LoVo (cell line): ENCODE measurements around the gene ESYT2.
A peak's percentile ranks its signal among the peaks of the same experiment; 100 is the strongest.

ENCODE experiments used
- DNase-seq: peaks from one replicate; pipeline ENCODE4 v3.0.0-alpha.2; 2016; ENCODE audit warnings: low spot score

ESYT2 gene

GRCh38 chr7:158802535-158803366 is 26.6 kb downstream of the ESYT2 start:
- DNase-seq, result peak; percentile 44

DNA sequence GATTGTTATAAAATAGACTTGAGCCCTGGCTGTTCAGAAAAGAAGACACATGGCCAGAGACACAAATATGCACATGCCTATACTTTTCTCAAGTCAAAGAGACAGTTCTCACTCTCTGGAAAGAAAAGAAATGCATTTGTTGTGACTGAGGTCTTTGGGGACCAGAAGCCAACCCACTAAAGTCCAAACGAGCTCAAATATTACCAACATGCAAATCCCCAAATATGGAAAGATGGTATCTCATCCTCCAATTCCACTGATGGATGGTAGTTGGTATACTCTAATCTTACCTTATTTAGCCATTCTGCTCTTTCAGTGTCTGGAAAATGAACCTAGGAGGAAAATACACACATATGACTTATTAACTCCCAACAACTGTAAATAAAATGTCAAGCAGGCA is 30.6 kb downstream of the ESYT2 start:
- no peak for DNase-seq

- no peak for DNase-seq
These were observed 32.6 kb downstream of the ESYT2 start for GRCh38 chr7:158796667-158797066.

GRCh38 chr7:158795272-158795671 is 34.0 kb downstream of the ESYT2 start:
- DNase-seq, result no peak

DNA sequence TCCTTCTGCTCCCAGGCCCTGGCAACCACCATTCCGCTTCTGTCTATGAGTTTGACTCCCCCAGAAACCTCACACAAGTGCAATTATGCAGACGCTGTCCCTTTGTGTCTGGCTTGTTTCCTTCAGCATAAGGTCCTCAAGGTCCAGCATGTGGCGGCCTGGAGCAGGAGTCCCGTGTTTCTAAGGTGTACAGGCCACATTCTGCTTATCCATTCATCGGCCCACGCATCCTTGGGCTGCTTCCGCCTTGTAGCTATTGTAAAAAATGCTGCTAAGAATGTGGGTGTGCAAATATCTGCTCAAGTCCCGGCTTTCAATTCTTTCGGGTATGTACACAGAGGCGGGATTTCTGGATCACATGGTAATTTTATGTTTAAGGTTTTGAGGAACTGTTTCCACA is 38.2 kb downstream of the ESYT2 start:
- DNase-seq, result no peak

GRCh38 chr7:158789842-158790241 is 39.5 kb downstream of the ESYT2 start:
- no peak for DNase-seq

- DNase-seq, result no peak
These were observed 42.4 kb downstream of the ESYT2 start for GRCh38 chr7:158786898-158787297.

GRCh38 chr7:158784270-158784669 is 45.0 kb downstream of the ESYT2 start:
- DNase-seq, result no peak

GRCh38 chr7:158783595-158783994 is 45.7 kb downstream of the ESYT2 start:
- DNase-seq, result no peak

DNA sequence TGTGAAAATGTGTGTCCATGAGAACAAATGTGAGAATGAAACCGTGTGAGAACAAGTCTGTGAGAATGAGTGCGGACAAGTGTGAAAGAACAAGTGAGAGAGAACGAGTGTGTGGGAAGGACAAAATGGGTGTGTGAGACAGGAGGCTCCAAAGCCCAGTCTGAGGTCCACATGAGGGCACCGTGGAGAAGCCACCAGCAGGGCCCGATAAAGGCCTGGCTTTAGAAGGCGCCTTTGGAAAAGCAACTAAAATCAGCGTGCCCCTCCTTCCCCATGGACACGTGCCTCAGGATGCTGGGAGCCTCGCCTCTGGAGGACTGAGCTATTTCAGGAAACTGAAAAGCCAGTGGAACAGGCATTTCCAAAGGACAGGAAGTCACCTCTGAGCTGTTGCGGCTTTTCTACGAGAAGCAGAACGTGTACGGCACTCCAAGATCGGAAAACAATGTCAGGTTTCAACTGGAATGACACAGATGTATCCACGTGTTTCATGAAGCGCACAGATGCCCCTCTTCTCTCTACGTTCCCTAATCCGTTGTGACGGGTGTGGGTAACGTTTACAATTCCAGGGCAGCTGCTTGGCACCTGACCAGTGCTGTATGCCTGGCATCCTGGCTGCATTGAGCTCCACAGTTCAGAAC is 46.4 kb downstream of the ESYT2 start:
- DNase-seq, result peak; percentile 36

DNA sequence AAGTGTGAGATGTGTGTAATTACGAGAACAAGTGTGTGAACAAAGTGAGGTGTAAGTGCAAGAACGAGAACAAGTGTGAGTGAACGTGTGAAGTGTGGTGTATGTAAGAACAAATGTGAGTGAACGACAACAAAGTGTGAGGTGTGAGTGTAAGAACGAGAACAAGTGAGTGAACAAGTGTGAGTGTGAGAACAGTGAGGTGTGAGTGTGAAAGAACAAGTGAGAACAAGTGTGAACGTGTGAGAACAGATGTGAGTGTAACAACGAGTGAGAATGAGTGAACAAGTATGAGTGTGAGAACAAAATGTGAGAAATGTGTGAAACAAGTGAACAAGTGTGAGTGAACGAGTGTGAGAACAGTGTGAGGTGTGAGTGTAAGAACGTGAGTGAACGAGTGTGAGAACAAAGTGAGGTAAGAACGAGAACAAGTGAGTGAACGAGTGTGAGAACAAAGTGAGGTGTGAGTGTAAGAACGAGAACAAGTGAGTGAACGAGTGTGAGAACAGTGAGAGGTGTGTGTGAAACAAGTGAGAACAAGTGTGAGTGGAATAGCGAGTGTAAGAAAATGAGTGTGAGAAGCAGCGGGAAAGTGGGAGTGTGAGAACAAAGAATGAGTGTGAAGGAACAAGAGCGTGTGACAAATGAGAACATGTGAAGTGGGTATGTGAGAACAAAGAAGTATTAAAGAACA is 47.2 kb downstream of the ESYT2 start:
- no peak for DNase-seq

- DNase-seq, result no peak
These were observed 47.9 kb downstream of the ESYT2 start for GRCh38 chr7:158781217-158781973.

DNA sequence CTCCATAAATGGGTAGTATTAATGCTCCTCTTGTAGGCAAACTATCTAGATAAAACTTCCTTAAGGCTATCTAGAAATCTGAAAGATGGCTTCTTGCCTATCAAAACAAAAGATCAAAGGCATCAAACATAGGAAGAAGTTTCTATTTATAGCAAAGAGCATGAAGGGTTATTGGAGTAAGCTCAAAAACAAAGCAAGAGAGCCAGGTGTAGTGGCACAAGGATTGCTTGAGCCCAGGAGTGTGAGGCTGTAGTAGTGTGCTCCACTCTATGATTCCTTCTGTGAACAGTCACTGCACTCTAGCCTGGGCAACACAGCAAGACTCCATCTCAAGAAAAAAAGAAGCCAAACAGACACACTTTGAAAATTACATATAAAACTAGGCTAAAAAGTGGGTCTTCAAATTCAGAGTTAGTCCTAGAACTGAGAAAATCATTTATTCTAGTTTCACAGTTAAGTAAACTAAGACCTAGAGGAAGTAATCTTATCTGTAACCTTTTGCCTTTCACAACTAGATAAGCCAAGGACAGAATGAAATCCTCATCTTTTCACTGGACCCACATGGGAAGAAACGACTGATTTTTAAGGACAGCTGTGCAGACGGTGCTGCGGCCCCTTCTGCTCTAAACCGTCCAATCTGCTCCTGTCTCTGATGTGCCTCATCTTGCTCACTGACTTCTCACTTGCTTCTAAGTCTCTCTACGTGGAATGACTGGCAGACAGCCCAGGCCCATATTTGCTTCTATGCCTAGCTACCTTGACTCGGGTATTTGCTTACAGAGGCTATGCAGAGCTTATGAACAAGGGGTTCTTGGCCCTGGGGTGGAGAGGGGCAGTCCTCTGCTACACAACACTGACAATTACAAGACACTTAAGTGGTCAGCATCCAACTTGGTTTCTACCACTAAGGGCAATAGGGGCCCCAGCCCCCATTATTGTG is 50.0 kb downstream of the ESYT2 start:
- DNase-seq, result peak; percentile 58

DNA sequence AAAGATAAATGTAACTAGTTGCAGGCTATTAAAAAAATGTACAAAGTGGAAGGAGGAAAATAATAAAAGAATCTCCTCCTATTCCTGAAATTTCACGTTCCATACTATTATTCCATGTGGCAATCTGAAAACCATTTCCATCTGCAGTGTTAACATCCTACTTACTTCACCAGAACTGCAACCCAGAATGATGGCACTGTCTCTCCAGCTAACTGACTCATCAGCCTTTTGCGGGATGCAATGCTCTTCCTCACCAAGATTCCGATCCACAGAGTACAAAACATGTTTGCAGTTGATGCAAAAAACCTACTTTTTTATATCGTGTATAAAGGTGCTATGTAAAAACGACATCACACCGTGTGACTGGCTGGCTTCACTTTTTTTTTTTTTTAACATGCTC is 50.8 kb downstream of the ESYT2 start:
- no peak for DNase-seq

DNA sequence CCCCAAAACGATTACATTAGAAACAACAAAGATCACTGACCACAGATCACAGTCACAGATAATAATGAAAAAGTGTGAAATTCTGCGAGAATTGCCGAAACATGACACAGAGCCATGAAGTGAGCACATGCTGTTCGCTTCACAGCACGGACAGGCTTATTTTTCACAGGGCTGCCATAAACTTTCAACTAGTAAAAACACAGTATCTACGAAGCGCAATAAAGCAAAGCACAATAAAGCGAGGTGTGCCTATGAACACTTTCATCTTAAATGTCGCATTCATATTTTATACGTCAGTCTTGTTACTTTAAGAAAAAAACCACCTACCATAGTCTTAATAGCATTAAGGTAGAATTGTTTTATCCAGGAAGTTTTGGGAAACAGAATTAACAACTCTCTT is 51.5 kb downstream of the ESYT2 start:
- DNase-seq, result no peak

DNA sequence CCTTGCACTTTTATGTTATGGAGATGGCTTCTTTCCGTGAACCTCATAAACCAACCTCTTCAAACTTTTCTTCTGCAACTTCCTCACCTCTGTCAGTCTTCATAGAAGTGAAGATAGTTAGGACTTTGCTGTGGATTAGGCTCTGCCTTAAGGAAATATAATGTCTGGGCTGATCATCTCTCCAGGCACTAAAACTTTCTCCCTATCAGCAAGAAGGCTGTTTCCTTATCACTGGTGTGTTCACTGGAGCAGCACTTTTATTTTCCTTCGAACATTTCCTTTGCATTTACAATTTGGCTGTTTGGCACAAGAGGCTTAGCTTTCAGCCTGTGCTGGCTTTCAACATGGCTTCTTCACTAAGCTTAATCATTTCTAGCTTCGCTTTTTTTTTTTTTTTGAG is 52.8 kb downstream of the ESYT2 start:
- DNase-seq, result no peak

GRCh38 chr7:158774952-158775351 is 54.4 kb downstream of the ESYT2 start:
- DNase-seq, result no peak

- no peak for DNase-seq
These were observed 56.4 kb downstream of the ESYT2 start for GRCh38 chr7:158772916-158773315.

- DNase-seq, result no peak
These were observed 58.0 kb downstream of the ESYT2 start for GRCh38 chr7:158771213-158771834.

GRCh38 chr7:158767707-158768106 is 61.6 kb downstream of the ESYT2 start:
- no peak for DNase-seq
